Measurements from ENCODE around the gene NEK2.
"Not testable (repeated sequence)": the region's sequence is repeated elsewhere in the genome, so short reads cannot be mapped to it uniquely, and the experiment has no call there.

NEK2 gene

DNA sequence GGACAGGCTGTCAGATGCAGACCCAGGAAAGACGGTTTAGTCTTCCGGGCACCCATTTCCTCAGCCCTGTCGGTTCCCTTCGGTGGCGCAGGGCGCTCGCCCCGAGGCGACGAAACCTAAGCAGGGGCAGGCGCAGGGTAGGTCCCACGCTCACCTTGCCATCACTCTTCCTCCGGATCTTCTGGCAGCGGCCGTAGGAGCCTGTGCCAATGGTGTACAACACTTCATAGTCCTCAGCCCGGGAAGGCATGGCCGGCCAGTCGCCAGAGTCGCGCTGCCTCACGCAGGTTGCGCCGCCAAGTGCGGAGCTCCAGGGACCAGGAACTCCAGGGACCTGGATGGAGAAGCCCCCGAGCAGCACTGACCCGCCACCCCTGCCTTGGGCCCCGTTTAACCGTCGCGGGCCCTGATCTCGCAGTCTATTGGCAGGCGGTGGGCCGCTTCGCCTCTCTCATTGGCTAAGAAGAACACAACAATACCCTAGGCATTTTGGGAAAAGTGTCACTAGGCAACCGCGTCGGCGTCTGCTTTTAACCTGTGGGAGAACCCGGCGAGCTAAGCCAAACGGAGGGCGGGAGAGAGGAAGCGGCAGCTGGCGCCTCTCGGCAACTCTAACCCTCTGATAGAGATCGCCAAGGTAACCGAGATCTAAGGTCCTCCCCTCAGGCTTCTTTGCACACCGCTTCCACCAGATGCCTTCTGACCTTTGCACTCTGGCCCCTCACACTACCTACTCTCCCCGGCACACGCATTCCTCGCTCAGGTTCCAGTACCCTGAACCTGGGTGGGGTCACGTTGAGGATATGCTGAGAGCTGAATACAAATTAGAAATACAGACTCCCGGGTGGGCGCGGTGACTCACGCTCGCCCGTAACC is at the start of gene NEK2:
NEK2 (minus strand) TSS at position 392 of the 876 bp plus-strand sequence; CDS start at position 250, 142 bp downstream.
- FAIRE-seq (peak; percentile 92), DNase-seq (ENCODE audit: extremely low spot score, insufficient read length, low read depth) (peak; percentile 82)

- FAIRE-seq (no peak), DNase-seq (ENCODE audit: extremely low spot score, insufficient read length, low read depth) (no peak)
These were observed 49.3 kb upstream of the NEK2 start for GRCh38 chr1:211724687-211725196.

DNA sequence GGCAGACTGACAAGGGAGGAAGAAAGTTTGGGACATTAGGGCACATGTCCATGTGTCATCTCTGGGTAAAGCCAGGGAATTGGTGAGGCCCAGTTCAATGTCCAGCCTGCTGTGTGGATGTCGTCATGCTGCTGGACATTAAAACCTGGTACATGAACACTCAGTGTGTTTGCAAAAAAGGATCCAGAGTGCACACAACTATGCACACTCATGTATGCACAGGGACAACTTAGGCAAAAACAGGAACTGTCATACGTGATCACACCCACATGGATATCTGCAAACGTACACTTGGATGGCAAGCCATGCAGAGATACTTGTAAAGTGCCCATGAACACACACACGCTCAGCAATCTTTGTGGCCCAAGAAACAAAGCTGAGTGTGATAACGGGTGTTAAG is 47.9 kb upstream of the NEK2 start:
- FAIRE-seq (no peak), DNase-seq (ENCODE audit: extremely low spot score, insufficient read length, low read depth) (no peak)

DNA sequence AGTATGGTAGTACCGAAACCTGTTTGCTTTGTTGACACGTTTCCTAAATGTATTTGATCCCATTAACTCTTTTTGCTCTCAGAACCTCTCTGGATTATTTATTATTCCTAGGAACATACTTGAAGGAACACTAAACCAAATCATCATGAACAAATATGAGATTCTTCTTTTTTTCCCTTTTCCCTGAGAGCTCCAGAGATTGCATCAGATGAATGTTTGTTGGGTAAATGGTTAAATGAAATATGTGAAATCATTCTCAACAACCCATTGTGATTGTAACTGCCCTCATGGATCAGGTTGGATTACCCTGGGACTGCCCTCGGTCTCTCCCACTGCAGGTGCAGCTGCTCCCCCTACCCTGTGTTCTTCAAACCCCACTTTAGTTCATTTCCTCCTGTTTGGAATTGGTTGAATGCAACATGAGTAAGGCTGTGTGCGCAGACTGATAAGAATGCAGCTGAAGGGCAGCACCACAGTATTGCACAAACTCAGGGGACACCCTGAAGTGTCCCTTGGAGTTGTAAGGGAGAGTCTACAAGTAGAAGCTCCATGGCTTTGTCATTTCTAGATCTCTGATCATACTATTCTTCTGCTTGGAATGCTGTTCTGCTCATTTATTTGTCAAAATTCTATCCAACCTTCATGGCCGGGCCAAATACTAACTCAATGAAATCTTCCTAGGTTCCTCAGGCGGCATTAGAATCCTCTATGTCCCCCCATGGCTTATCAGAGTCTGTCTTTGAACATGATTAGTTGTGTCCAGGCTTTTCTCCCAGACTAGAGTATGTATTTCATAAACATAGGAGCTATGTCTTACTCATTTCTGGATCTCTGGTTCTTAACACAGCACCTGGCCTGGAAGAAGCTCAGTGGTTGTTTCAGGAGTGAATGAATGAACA is 47.1 kb upstream of the NEK2 start:
- FAIRE-seq (no peak), DNase-seq (ENCODE audit: extremely low spot score, insufficient read length, low read depth) (no peak)

DNA sequence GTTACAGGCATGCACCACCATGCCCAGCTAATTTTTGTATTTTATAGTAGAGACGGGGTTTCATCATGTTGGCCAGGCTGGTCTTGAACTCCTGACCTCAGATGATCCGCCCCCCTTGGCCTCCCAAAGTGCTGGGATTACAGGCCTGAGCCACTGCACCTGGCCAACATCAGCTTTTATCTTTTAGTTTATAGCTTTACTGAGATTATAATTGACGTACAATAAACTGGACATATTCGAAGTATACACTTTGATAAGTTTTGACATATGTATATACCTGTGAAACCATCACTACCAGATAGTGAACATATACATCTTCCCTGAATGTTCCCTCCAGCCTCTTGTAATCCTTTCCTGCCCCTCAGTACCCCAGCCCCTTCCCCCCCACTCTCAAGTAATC is 41.1 kb upstream of the NEK2 start:
- not testable (repeated sequence) for FAIRE-seq; DNase-seq (ENCODE audit: extremely low spot score, insufficient read length, low read depth)

DNA sequence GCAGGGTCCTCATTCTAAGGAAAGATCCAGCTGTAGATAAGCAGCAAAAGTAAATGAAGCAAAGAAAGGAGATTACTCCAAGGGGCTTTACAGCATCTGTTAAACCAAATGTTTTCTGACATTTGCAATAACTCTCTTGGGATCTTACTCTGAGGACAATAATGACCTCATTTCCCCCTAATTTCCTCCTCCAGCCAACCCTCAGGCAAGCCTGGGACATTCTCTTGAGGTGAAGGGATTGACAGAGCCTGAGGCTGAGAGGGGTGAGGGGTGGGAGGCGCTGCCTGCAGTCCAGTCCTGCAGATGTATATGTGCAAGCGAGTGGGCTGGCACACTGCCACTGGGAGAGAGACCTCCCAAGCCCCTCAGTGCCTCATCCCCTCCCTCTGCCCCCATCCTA is 40.5 kb upstream of the NEK2 start:
- no peak for DNase-seq (ENCODE audit: extremely low spot score, insufficient read length, low read depth)
- FAIRE-seq, result no peak

- FAIRE-seq (no peak), DNase-seq (ENCODE audit: extremely low spot score, insufficient read length, low read depth) (no peak)
These were observed 38.7 kb upstream of the NEK2 start for GRCh38 chr1:211714154-211714553.

GRCh38 chr1:211713231-211713630 is 37.8 kb upstream of the NEK2 start:
- FAIRE-seq (no peak), DNase-seq (ENCODE audit: extremely low spot score, insufficient read length, low read depth) (no peak)

DNA sequence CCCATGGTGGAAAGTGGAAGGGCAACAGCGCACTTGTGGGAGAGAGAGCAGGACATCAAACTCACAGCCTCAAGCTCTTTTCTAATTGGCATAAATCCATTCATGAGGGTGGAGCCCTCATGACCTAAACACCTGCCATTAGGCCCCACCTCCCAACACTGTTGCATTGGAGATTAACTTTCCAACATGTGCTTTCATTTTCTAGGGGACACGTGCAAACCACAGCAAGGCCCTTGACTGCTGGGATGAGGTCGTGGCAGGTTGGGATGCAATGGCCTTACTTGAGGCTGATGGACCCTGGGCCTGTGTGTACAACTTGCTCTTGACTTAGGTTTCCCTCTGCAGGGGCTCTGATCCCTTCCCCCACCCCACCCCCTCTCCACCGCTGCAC is 35.9 kb upstream of the NEK2 start:
- DNase-seq (ENCODE audit: extremely low spot score, insufficient read length, low read depth), result no peak
- FAIRE-seq, result no peak

- DNase-seq (ENCODE audit: extremely low spot score, insufficient read length, low read depth), result no peak
- FAIRE-seq, result no peak
These were observed 35.3 kb upstream of the NEK2 start for GRCh38 chr1:211710566-211711314.

DNA sequence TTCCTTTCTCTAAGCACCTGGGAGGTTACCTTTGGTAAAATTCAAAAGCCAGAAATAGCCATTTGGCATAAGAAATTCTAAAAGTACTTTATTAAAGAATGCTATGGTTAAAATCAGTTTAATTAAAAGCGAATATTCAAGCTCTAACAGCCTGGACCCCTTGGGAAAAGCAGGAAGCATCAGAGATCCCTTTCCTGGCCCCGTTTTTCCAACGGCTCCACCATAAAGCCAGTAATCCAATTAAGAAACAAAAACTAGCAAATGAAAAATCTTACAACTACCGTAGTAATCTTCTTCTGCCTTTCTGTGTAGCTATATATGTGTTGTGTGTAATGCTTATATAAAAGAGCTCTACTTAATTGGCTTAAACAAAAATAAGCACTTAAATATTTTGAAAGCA is 33.5 kb upstream of the NEK2 start:
- no peak for FAIRE-seq
- DNase-seq (ENCODE audit: extremely low spot score, insufficient read length, low read depth), result no peak

GRCh38 chr1:211708006-211708405 is 32.6 kb upstream of the NEK2 start:
- DNase-seq (ENCODE audit: extremely low spot score, insufficient read length, low read depth), result no peak
- no peak for FAIRE-seq

DNA sequence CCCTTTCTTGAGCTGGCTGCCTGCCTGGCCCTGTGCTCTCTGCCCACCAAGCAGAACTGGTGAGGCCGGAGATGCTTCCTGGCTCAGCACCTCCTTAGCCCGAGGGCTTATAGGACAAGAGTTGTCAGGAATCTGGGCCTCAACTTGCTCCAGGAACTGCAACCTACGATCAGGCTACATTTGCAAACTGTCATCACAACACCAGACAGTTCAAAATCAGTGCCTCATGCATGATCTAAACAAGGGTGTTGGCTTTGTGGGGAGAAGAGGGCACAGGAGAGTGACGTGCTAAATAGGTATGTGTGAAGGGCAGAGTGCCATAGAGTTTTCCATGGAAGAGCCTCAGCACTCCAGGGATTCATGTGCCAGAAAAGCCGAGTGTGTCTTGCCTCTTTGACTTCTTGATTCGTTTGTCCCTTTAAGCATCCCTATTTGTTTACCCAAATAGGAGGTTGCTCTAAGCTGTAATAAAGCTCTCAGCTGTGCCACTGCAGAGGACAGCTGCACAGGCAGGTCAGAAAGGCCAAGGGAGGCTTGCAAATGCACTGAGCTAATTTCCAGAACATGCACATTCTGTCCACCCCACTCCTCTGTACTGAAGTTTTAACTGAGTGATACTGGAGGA is 30.2 kb upstream of the NEK2 start:
- no peak for DNase-seq (ENCODE audit: extremely low spot score, insufficient read length, low read depth)
- no peak for FAIRE-seq

DNA sequence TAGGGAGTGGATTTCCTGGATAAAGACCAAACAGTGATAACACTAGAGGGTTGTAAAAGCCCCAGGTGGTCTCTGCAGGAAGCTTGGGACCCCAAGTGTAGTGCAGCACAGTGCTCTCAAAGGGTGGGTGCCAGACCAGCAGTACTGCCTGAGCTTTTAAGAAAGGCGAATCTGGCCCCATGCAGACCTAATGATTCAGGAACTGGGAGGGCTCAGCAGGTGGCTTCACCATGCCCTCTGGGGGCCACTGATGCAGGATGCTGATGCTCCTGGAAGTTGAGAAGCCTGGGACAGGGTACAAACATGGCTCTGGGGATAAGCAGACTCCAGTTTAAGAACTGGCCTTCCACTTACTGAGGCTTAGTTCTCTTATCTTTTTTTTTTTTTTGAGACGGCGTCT is 29.1 kb upstream of the NEK2 start:
- DNase-seq (ENCODE audit: extremely low spot score, insufficient read length, low read depth), result no peak
- no peak for FAIRE-seq

GRCh38 chr1:211703812-211704537 is 28.6 kb upstream of the NEK2 start:
- DNase-seq (ENCODE audit: extremely low spot score, insufficient read length, low read depth) (no peak), FAIRE-seq (no peak)

- DNase-seq (ENCODE audit: extremely low spot score, insufficient read length, low read depth) (no peak), FAIRE-seq (no peak)
These were observed 26.3 kb upstream of the NEK2 start for GRCh38 chr1:211701733-211702132.

GRCh38 chr1:211699059-211699458 is 23.6 kb upstream of the NEK2 start:
- DNase-seq (ENCODE audit: extremely low spot score, insufficient read length, low read depth) (no peak), FAIRE-seq (no peak)

- FAIRE-seq (peak; percentile 91), DNase-seq (ENCODE audit: extremely low spot score, insufficient read length, low read depth) (peak; percentile 58)
These were observed 23.0 kb upstream of the NEK2 start for GRCh38 chr1:211698161-211699026.

Data from GM18507 (cell line).